PFSK-1 (cell line): ENCODE measurements around the gene PIF1.

Experiments
- POLR2AphosphoS5 ChIP-seq: IDR thresholded peaks from 2 replicates; pipeline ENCODE4 v1.6.1; 2012; ENCODE audit warnings: low read depth, mild to moderate bottlenecking, control low read depth, low read length, moderate library complexity
- SIN3A ChIP-seq: IDR thresholded peaks from 2 replicates; pipeline ENCODE4 v1.6.1; 2012; ENCODE audit warnings: mild to moderate bottlenecking, low read length, moderate library complexity, borderline replicate concordance; ENCODE audit not compliant: insufficient read depth
- TAF1 ChIP-seq: IDR thresholded peaks from 2 replicates; pipeline ENCODE4 v1.6.1; 2012; ENCODE audit warnings: low read length, control low read depth, borderline replicate concordance; ENCODE audit not compliant: insufficient read depth
- TF ChIP-seq, protein P1 (sequence below), 2 experiments: IDR thresholded peaks; 2 replicates each; pipeline versions ENCODE4 v1.6.1 to v1.8.0; 2011 to 2012; ENCODE audit warnings: low read depth in 2 of 2, low read length in 2 of 2, control low read depth in 1 of 2, inconsistent platforms in 1 of 2, mild to moderate bottlenecking in 1 of 2, moderate library complexity in 1 of 2; ENCODE audit not compliant: insufficient read depth in 1 of 2

DNA sequence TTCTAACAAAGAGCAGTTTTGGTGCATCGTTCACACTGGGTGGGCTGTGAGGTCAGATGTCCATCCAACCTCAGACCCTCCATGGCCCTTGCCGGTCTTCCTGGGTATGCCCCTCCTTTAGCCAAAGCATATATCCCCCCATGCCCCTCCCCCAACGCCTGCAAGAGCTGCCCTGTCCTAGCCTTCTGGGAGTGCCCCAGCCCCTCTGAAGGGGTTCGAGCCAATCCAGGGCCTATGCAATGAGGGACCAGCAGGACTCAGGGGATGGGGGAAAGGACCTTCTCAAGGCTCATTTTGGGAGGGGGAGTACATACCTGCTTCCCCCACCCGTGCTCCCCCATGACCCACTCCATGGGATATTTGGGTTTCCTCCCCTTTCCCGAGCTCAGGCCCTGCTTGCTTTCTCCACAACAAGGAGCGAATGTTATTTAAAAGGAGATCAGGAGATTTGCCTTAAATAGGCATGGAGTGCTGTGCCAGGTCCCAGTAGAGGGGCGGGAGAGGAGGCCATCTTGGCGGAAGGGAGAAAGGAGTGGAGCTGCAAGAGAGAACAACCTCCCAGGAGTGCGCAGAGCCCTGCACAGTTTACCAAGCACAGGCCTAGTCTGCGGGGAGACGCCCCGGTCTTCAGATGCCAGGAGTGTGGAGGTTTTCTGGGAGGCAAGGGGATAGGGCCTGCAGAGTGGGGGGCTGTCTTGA lies 18.2 kb downstream of the PIF1 start:
- TF ChIP-seq SIN3A (no peak), POLR2AphosphoS5 (no peak), TAF1 (no peak)
- TF ChIP-seq, protein P1, sequence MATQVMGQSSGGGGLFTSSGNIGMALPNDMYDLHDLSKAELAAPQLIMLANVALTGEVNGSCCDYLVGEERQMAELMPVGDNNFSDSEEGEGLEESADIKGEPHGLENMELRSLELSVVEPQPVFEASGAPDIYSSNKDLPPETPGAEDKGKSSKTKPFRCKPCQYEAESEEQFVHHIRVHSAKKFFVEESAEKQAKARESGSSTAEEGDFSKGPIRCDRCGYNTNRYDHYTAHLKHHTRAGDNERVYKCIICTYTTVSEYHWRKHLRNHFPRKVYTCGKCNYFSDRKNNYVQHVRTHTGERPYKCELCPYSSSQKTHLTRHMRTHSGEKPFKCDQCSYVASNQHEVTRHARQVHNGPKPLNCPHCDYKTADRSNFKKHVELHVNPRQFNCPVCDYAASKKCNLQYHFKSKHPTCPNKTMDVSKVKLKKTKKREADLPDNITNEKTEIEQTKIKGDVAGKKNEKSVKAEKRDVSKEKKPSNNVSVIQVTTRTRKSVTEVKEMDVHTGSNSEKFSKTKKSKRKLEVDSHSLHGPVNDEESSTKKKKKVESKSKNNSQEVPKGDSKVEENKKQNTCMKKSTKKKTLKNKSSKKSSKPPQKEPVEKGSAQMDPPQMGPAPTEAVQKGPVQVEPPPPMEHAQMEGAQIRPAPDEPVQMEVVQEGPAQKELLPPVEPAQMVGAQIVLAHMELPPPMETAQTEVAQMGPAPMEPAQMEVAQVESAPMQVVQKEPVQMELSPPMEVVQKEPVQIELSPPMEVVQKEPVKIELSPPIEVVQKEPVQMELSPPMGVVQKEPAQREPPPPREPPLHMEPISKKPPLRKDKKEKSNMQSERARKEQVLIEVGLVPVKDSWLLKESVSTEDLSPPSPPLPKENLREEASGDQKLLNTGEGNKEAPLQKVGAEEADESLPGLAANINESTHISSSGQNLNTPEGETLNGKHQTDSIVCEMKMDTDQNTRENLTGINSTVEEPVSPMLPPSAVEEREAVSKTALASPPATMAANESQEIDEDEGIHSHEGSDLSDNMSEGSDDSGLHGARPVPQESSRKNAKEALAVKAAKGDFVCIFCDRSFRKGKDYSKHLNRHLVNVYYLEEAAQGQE (IDR thresholded peaks at IDR 0.05; ENCODE audit: insufficient read depth in 1 of 2, low read depth in 2 of 2, low read length in 2 of 2): no peak
